Fibroblast of lung (primary cell): ENCODE measurements around the gene ANXA10. TPM values are rescaled to one million over a fixed set of nuclear protein-coding genes. Genes with fewer than 3 reads are reported as not detected.

ENCODE experiments used
- DNase-seq, 2 donors: peaks; one replicate each; pipeline versions ENCODE4 v3.0.0 to v3.0.0-alpha.2; 2010; ENCODE audit warnings: low read depth in 2 of 2
- H2AFZ ChIP-seq: 2 replicates; pipeline ENCODE4 v1.5.1; 2012; ENCODE audit warnings: low read length, control low read depth, inconsistent platforms
- H3K27ac ChIP-seq: 2 replicates; pipeline ENCODE4 v1.5.1; 2011; ENCODE audit warnings: low read length, control low read depth; ENCODE audit not compliant: insufficient read depth
- H3K27me3 ChIP-seq: 2 replicates; pipeline ENCODE4 v1.5.1; 2011; ENCODE audit warnings: mild to moderate bottlenecking, low read length; ENCODE audit not compliant: control insufficient read depth, insufficient read depth
- H3K36me3 ChIP-seq: 2 replicates; pipeline ENCODE4 v1.5.1; 2011; ENCODE audit warnings: low read length; ENCODE audit not compliant: control insufficient read depth, insufficient read depth
- H3K4me1 ChIP-seq: 2 replicates; pipeline ENCODE4 v1.5.1; 2011; ENCODE audit warnings: low read length; ENCODE audit not compliant: control insufficient read depth, insufficient read depth; ENCODE audit errors: extremely low read depth
- H3K4me2 ChIP-seq: 2 replicates; pipeline ENCODE4 v1.5.1; 2011; ENCODE audit warnings: low read length, control low read depth; ENCODE audit not compliant: insufficient read depth; ENCODE audit errors: extremely low read depth
- H3K4me3 ChIP-seq, 4 experiments: fragments of 200-600 bp in 1 of 4; sonication (generic) in 1 of 4; replicated peaks in 1 of 4; 2 replicates each; pipeline ENCODE4 v1.5.1; 2011 to 2016; ENCODE audit warnings: low read length in 4 of 4, low read depth in 3 of 4, mild to moderate bottlenecking in 3 of 4, control low read depth in 2 of 4, inconsistent platforms in 1 of 4, mixed read lengths in 1 of 4; ENCODE audit not compliant: insufficient read depth in 1 of 4; ENCODE audit errors: control extremely low read depth in 1 of 4
- H3K79me2 ChIP-seq: 2 replicates; pipeline ENCODE4 v1.5.1; 2012; ENCODE audit warnings: mild to moderate bottlenecking, low read length, inconsistent platforms; ENCODE audit not compliant: control insufficient read depth, insufficient read depth
- H3K9ac ChIP-seq: 2 replicates; pipeline ENCODE4 v1.5.1; 2011; ENCODE audit warnings: mild to moderate bottlenecking, low read length, control low read depth; ENCODE audit not compliant: insufficient read depth
- H3K9me3 ChIP-seq: 2 replicates; pipeline ENCODE4 v1.5.1; 2012; ENCODE audit warnings: low read depth, low read length; ENCODE audit not compliant: control insufficient read depth, insufficient read depth
- H4K20me1 ChIP-seq: 2 replicates; pipeline ENCODE4 v1.5.1; 2011; ENCODE audit warnings: low read length; ENCODE audit not compliant: control insufficient read depth, insufficient read depth; ENCODE audit errors: extremely low read depth
- CTCF ChIP-seq, 2 donors: IDR thresholded peaks in 1 of 2; conservative IDR thresholded peaks in 1 of 2; 1 replicate in 1 of 2; 2 replicates in 1 of 2; pipeline ENCODE4 v1.5.1; 2011 to 2012; ENCODE audit warnings: low read length in 2 of 2, control low read depth in 1 of 2, inconsistent platforms in 1 of 2, low read depth in 1 of 2, mild to moderate bottlenecking in 1 of 2
- EZH2 ChIP-seq: IDR thresholded peaks from 2 replicates; pipeline ENCODE4 v1.5.1; 2012; ENCODE audit warnings: low read length, control low read depth, mild to moderate bottlenecking; ENCODE audit errors: missing control alignments
- polyA plus RNA-seq, 2 donors: library from polyadenylated mRNA; depleted of rRNA in 1 of 2; stranded (reverse) in 1 of 2; unstranded in 1 of 2; fragments of >200 nt; gene quantifications; 2 replicates each; pipeline ENCODE4 v1.2.1, GENCODE V29; 2011 to 2012; ENCODE audit warnings: missing spikeins in 1 of 2
- total RNA-seq: library from RNA; depleted of rRNA; stranded (reverse); fragments of >200 nt; gene quantifications from 2 replicates; pipeline ENCODE4 v1.2.1, GENCODE V29; 2014

Gene ANXA10
- total and polyA plus RNA-seq, 2 donors (not counting 1 experiment from before 2014, with no cell fraction given): 0.08 to 0.17 TPM

DNA sequence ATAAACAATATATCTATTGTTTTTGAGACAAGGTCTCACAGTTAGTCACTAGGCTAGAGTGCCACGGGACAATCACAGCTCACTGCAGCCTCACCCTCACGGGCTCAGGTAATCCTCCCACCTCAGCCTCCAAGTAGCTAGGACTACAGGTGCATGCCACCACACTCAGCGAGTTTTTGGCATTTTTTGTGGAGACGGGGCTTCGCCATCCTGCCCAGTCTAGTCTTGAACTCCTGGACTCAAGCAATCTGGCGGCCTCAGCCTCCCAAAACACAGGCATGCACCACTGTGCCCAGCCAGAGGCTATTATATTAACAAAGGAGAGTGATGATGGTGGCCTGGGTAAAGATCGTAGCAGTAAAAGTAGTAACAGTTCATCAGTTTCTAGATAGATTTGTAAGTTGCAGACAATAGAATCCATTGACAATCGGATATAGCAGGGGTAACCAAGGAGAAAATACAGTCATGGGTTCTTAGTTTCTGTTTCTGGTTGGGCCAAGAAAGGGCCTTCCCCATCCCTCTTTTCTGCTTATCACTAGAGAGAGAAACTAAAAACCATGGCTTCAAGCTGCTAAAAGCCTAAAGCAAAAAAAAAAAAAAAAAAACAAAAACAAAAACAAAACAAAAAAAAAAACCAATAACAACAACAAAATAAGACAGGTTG lies 60.6 kb downstream of the ANXA10 start:
- no peak for DNase-seq
- TF ChIP-seq CTCF (conservative IDR thresholded peaks at IDR 0.05 in 1 of 2, IDR thresholded peaks at IDR 0.05 in 1 of 2; ENCODE audit: low read depth in 1 of 2, low read length in 2 of 2): no peak
- Histone ChIP-seq H3K27ac (no peak overlapping the region), H3K9ac (no peak overlapping the region), H3K9me3 (no peaks in the 10 kb centered on the region), H2AFZ (peak overlapping the region; percentile 65), H3K79me2 (no peaks in the 10 kb centered on the region), H3K27me3 (no peaks in the 10 kb centered on the region), H3K4me3 (peak overlapping the region in 1 of 4 experiments; percentile 25), H3K4me2 (peak overlapping the region; percentile 75), H4K20me1 (no peaks in the 10 kb centered on the region), H3K36me3 (no peaks in the 10 kb centered on the region), H3K4me1 (no peaks in the 10 kb centered on the region)

- Histone ChIP-seq H3K79me2 (no peaks in the 10 kb centered on the region), H2AFZ (peak overlapping the region; percentile 65), H4K20me1 (no peaks in the 10 kb centered on the region), H3K9ac (no peak overlapping the region), H3K27ac (no peak overlapping the region), H3K9me3 (no peaks in the 10 kb centered on the region), H3K4me1 (no peaks in the 10 kb centered on the region), H3K27me3 (no peaks in the 10 kb centered on the region), H3K36me3 (no peaks in the 10 kb centered on the region), H3K4me2 (peak overlapping the region; percentile 75), H3K4me3 (peak overlapping the region in 3 of 4 experiments; percentile 25 to 60 (median 40))
- peak; percentile 79 to 87 for DNase-seq
- TF ChIP-seq EZH2 (no peak), CTCF (conservative IDR thresholded peaks at IDR 0.05 in 1 of 2, IDR thresholded peaks at IDR 0.05 in 1 of 2; ENCODE audit: low read depth in 1 of 2, low read length in 2 of 2) (peak; percentile 67)
Observed at GRCh38 chr4:168153596-168154440, 61.5 kb downstream of the ANXA10 start.

GRCh38 chr4:168154546-168155277 lies 62.4 kb downstream of the ANXA10 start:
- H3K9me3 ChIP-seq: no peaks in the 10 kb centered on the region
- DNase-seq: no peak
- H3K4me2 ChIP-seq: no peak overlapping the region
- H3K9ac ChIP-seq: no peak overlapping the region
- H3K27me3 ChIP-seq: no peaks in the 10 kb centered on the region
- no peaks in the 10 kb centered on the region for H4K20me1 ChIP-seq
- H3K79me2 ChIP-seq: no peaks in the 10 kb centered on the region
- H3K4me1 ChIP-seq: no peaks in the 10 kb centered on the region
- H3K36me3 ChIP-seq: no peaks in the 10 kb centered on the region
- no peak overlapping the region for H2AFZ ChIP-seq
- no peak overlapping the region for H3K4me3 ChIP-seq
- TF ChIP-seq EZH2: no peak
- TF ChIP-seq CTCF (conservative IDR thresholded peaks at IDR 0.05 in 1 of 2, IDR thresholded peaks at IDR 0.05 in 1 of 2; ENCODE audit: low read depth in 1 of 2, low read length in 2 of 2): no peak
- no peak overlapping the region for H3K27ac ChIP-seq
